Measurements from ENCODE around the gene ALG10. TPM values are rescaled to one million over a fixed set of nuclear protein-coding genes. Genes with fewer than 3 reads are reported as not detected.
"Not testable (repeated sequence)": the region's sequence is repeated elsewhere in the genome, so short reads cannot be mapped to it uniquely, and the experiment has no call there.

Gene ALG10
- total and polyA plus RNA-seq, 2 of the 4 experiments (the other 2 are of a cell fraction): 2.7 to 9.7 TPM

- H3K4me2 ChIP-seq (ENCODE audit: low read depth, low read length); H4K20me1 ChIP-seq (ENCODE audit: insufficient read depth, low read length); H3K23ac ChIP-seq (ENCODE audit: low read depth, low read length); POLR2A ChIA-PET (ENCODE audit: unreplicated experiment); H3K36me3 ChIP-seq (ENCODE audit: control insufficient read depth, insufficient read depth, low read length); BruUV-seq (replicated peaks); H4K8ac ChIP-seq (ENCODE audit: low read depth in 2 of 2, low read length in 2 of 2); H3K27ac ChIP-seq (ENCODE audit: insufficient read depth, low read length); in situ Hi-C loops (cut with MboI; ENCODE audit: low sequenced_read_pairs); H3K79me1 ChIP-seq (ENCODE audit: low read depth in 1 of 2, low read length in 2 of 2); H4K5ac ChIP-seq (ENCODE audit: low read depth, low read length); H2AK9ac ChIP-seq (replicated peaks; ENCODE audit: low read depth, low read length, poor library complexity); H2AK5ac ChIP-seq (ENCODE audit: low read depth, low read length); H3K9me1 ChIP-seq (ENCODE audit: insufficient read depth, low read length); H3K4ac ChIP-seq (ENCODE audit: low read depth, low read length); H3K4me3 ChIP-seq (ENCODE audit: insufficient read depth, low read depth, low read length); H4K91ac ChIP-seq (ENCODE audit: insufficient read depth, low read depth, low read length); H2BK20ac ChIP-seq (ENCODE audit: low read depth, low read length); CTCF ChIA-PET; H3K4me1 ChIP-seq (ENCODE audit: control insufficient read depth, insufficient read depth, low read length); H3K56ac ChIP-seq (ENCODE audit: extremely low read depth, insufficient read depth, low read length); DNase-seq; H3K9me3 ChIP-seq (ENCODE audit: control insufficient read depth, insufficient read depth, low read length); H2AFZ ChIP-seq (replicated peaks; ENCODE audit: low read length, poor library complexity); ATAC-seq (ENCODE audit: low read depth); H2BK15ac ChIP-seq (ENCODE audit: low read depth, low read length); H3K27me3 ChIP-seq (ENCODE audit: control insufficient read depth, insufficient read depth, low read length); H2BK120ac ChIP-seq (ENCODE audit: low read depth, low read length); dilution Hi-C loops (cut with HindIII; ENCODE audit: low sequenced_read_pairs, unreplicated experiment); H2BK5ac ChIP-seq (ENCODE audit: low read depth, low read length, poor library complexity, severe bottlenecking); H3K14ac ChIP-seq (replicated peaks; ENCODE audit: low read depth, low read length); H3K18ac ChIP-seq (ENCODE audit: low read depth, low read length); H3K9ac ChIP-seq (ENCODE audit: low read depth, low read length): not testable (repeated sequence)
- WGBS, 2 experiments (ENCODE audit: extremely low coverage in 2 of 2, insufficient read length in 1 of 2): no CpG with 5 or more reads among the region's 3 CpGs
- intact Hi-C loops (cut with micrococcal nuclease): loop anchor here (5.0 kb wide), 1 partner anchor 584 kb away; no protein-coding TSS in a partner anchor
Measured at GRCh38 chr12:34038357-34038756, 16.1 kb downstream of the ALG10 start.
